ENCODE results near the gene EXO5. TPM values are rescaled to one million over a fixed set of nuclear protein-coding genes. Genes with fewer than 3 reads are reported as not detected.
"Not testable (repeated sequence)": the region's sequence is repeated elsewhere in the genome, so short reads cannot be mapped to it uniquely, and the experiment has no call there.

EXO5 gene
- total RNA-seq, 1 donor from 2014 or later, result 3.1 TPM

GRCh38 chr1:40535732-40536131, 27.2 kb downstream of the EXO5 start:
- intact Hi-C loops (cut with DNase I), result no loop called here
- DNase-seq (no peak), ATAC-seq (ENCODE audit: poor library complexity) (no peak)

- intact Hi-C loops (cut with DNase I), result no loop called here
- ATAC-seq (ENCODE audit: poor library complexity) (no peak), DNase-seq (no peak)
Measured at GRCh38 chr1:40539338-40539737, 30.8 kb downstream of the EXO5 start.

- DNase-seq, result no peak
- intact Hi-C loops (cut with DNase I), result no loop called here
- no peak for ATAC-seq (ENCODE audit: poor library complexity)
Measured at GRCh38 chr1:40546957-40547356, 38.4 kb downstream of the EXO5 start.

- intact Hi-C loops (cut with DNase I), result no loop called here
- DNase-seq (no peak), ATAC-seq (ENCODE audit: poor library complexity) (no peak)
Measured at GRCh38 chr1:40553017-40553416, 44.5 kb downstream of the EXO5 start.

- DNase-seq; ATAC-seq (ENCODE audit: poor library complexity); intact Hi-C loops (cut with DNase I): not testable (repeated sequence)
Measured at GRCh38 chr1:40554807-40555206, 46.2 kb downstream of the EXO5 start.

- intact Hi-C loops (cut with DNase I), result no loop called here
- no peak for ATAC-seq (ENCODE audit: poor library complexity)
- DNase-seq, result no peak
Measured at GRCh38 chr1:40556121-40556520, 47.6 kb downstream of the EXO5 start.

- ATAC-seq (ENCODE audit: poor library complexity); DNase-seq; intact Hi-C loops (cut with DNase I): not testable (repeated sequence)
Measured at GRCh38 chr1:40558241-40558640, 49.7 kb downstream of the EXO5 start.

- intact Hi-C loops (cut with DNase I), result no loop called here
- ATAC-seq (ENCODE audit: poor library complexity) (no peak), DNase-seq (no peak)
Measured at GRCh38 chr1:40562185-40562584, 53.6 kb downstream of the EXO5 start.

GRCh38 chr1:40563266-40563665, 54.7 kb downstream of the EXO5 start:
- no peak for DNase-seq
- no peak for ATAC-seq (ENCODE audit: poor library complexity)
- intact Hi-C loops (cut with DNase I), result no loop called here

GRCh38 chr1:40564506-40564905, 55.9 kb downstream of the EXO5 start:
- no peak for ATAC-seq (ENCODE audit: poor library complexity)
- intact Hi-C loops (cut with DNase I), result no loop called here
- no peak for DNase-seq

GRCh38 chr1:40564913-40565312, 56.3 kb downstream of the EXO5 start:
- ATAC-seq (ENCODE audit: poor library complexity) (no peak), DNase-seq (no peak)
- intact Hi-C loops (cut with DNase I), result no loop called here

Other genes starting within 250 kb of the EXO5 start
- gene COL9A2, start 191.5 kb upstream of the EXO5 start, total RNA-seq, result 0.24 TPM
- gene SMAP2, start 135.0 kb upstream of the EXO5 start, total RNA-seq, result 13.4 TPM
- 1.3 TPM for gene ZFP69B, start 58.3 kb upstream of the EXO5 start, total RNA-seq
- gene ZFP69, start 31.5 kb upstream of the EXO5 start, total RNA-seq, result 1.3 TPM
- gene ZNF684, start 22.9 kb downstream of the EXO5 start, total RNA-seq, result 8.3 TPM
- gene RIMS3, start 156.9 kb downstream of the EXO5 start, total RNA-seq, result 0.81 TPM
- 65.9 TPM for gene NFYC, start 182.9 kb downstream of the EXO5 start, total RNA-seq

Measured in Right ventricle myocardium superior (tissue), 1 donor.